SH-SY5Y (cell line): ENCODE measurements around the gene RAD51B.

Experiments used
- GATA2 ChIP-seq: IDR thresholded peaks from 2 replicates; pipeline ENCODE4 v1.6.1; 2011; ENCODE audit warnings: mild to moderate bottlenecking, low read depth, low read length
- GATA3 ChIP-seq: IDR thresholded peaks from 2 replicates; pipeline ENCODE4 v1.6.1; 2011; ENCODE audit warnings: low read depth, mild to moderate bottlenecking, low read length, moderate library complexity

Gene RAD51B

GRCh38 chr14:68399971-68400370 lies 580.4 kb downstream of the RAD51B start:
- TF ChIP-seq GATA2, result no peak
- no peak for TF ChIP-seq GATA3

GRCh38 chr14:68401317-68401716 lies 581.7 kb downstream of the RAD51B start:
- TF ChIP-seq GATA2 (no peak), GATA3 (no peak)

GRCh38 chr14:68401855-68402254 lies 582.3 kb downstream of the RAD51B start:
- TF ChIP-seq GATA3 (no peak), GATA2 (no peak)

- TF ChIP-seq GATA2 (no peak), GATA3 (no peak)
Measured at GRCh38 chr14:68402525-68403101, 583.0 kb downstream of the RAD51B start.

GRCh38 chr14:68403191-68404145 lies 583.9 kb downstream of the RAD51B start:
- TF ChIP-seq GATA3 (no peak), GATA2 (no peak)

GRCh38 chr14:68404146-68404527 lies 584.6 kb downstream of the RAD51B start:
- TF ChIP-seq GATA2 (no peak), GATA3 (no peak)

GRCh38 chr14:68404652-68405183 lies 585.1 kb downstream of the RAD51B start:
- TF ChIP-seq GATA3 (no peak), GATA2 (no peak)

- TF ChIP-seq GATA3, result no peak
- TF ChIP-seq GATA2, result no peak
Measured at GRCh38 chr14:68405961-68406360, 586.4 kb downstream of the RAD51B start.

GRCh38 chr14:68407285-68407684 lies 587.7 kb downstream of the RAD51B start:
- TF ChIP-seq GATA3 (no peak), GATA2 (no peak)

- TF ChIP-seq GATA2 (no peak), GATA3 (no peak)
Measured at GRCh38 chr14:68407825-68408224, 588.2 kb downstream of the RAD51B start.

- TF ChIP-seq GATA2, result no peak
- TF ChIP-seq GATA3, result no peak
Measured at GRCh38 chr14:68408680-68409079, 589.1 kb downstream of the RAD51B start.

- TF ChIP-seq GATA2 (no peak), GATA3 (no peak)
Measured at GRCh38 chr14:68409387-68409786, 589.8 kb downstream of the RAD51B start.

GRCh38 chr14:68412505-68413465 lies 593.2 kb downstream of the RAD51B start:
- TF ChIP-seq GATA3 (no peak), GATA2 (no peak)

GRCh38 chr14:68413509-68413908 lies 593.9 kb downstream of the RAD51B start:
- TF ChIP-seq GATA2 (no peak), GATA3 (no peak)
